Measurements from ENCODE around the gene ALK.

ALK gene

GRCh38 chr2:29164091-29164846 lies 757.1 kb downstream of the ALK start:
- no peak for DNase-seq

- DNase-seq, result no peak
Observed at GRCh38 chr2:29162204-29162928, 759.0 kb downstream of the ALK start.

GRCh38 chr2:29160184-29160583 lies 761.2 kb downstream of the ALK start:
- DNase-seq, result no peak

GRCh38 chr2:29159125-29159524 lies 762.3 kb downstream of the ALK start:
- no peak for DNase-seq

- no peak for DNase-seq
Observed at GRCh38 chr2:29157131-29157530, 764.3 kb downstream of the ALK start.

- no peak for DNase-seq
Observed at GRCh38 chr2:29155578-29155977, 765.8 kb downstream of the ALK start.

- DNase-seq, result no peak
Observed at GRCh38 chr2:29154610-29155009, 766.8 kb downstream of the ALK start.

- no peak for DNase-seq
Observed at GRCh38 chr2:29147963-29148362, 773.4 kb downstream of the ALK start.

GRCh38 chr2:29146197-29146596 lies 775.2 kb downstream of the ALK start:
- no peak for DNase-seq

GRCh38 chr2:29143657-29144056 lies 777.7 kb downstream of the ALK start:
- DNase-seq, result no peak
